Hepatocyte (in vitro differentiated cells): ENCODE results near the gene UTP4. TPM values are rescaled to one million over a fixed set of nuclear protein-coding genes. Genes with fewer than 3 reads are reported as not detected.

ENCODE experiments used
- DNase-seq: peaks from one replicate; pipeline ENCODE4 v3.0.0-alpha.2; 2016; ENCODE audit warnings: low spot score
- H2AFZ ChIP-seq: fragments of 200-600 bp; sonication (generic); 2 replicates; pipeline ENCODE4 v1.6.0; 2016; ENCODE audit warnings: antibody characterized with exemption, mild to moderate bottlenecking
- H3K27ac ChIP-seq: fragments of 200-600 bp; sonication (generic); 2 replicates; pipeline ENCODE4 v1.5.1; 2016; ENCODE audit warnings: mild to moderate bottlenecking
- H3K27me3 ChIP-seq: fragments of 200-600 bp; sonication (generic); 2 replicates; pipeline ENCODE4 v1.6.1; 2016
- H3K36me3 ChIP-seq: fragments of 200-600 bp; sonication (generic); replicated peaks from 2 replicates; pipeline ENCODE4 v1.5.1; 2016; ENCODE audit warnings: low read depth; ENCODE audit not compliant: insufficient read depth
- H3K4me1 ChIP-seq: fragments of 200-600 bp; sonication (generic); 2 replicates; pipeline ENCODE4 v1.5.1; 2016; ENCODE audit warnings: mild to moderate bottlenecking, moderate library complexity; ENCODE audit not compliant: insufficient read depth
- H3K4me2 ChIP-seq: fragments of 200-600 bp; sonication (generic); 2 replicates; pipeline ENCODE4 v1.6.0; 2016
- H3K4me3 ChIP-seq: fragments of 200-600 bp; sonication (generic); 2 replicates; pipeline ENCODE4 v1.5.1; 2016; ENCODE audit warnings: mild to moderate bottlenecking
- H3K79me2 ChIP-seq: fragments of 200-600 bp; sonication (generic); 2 replicates; pipeline ENCODE4 v1.6.0; 2017; ENCODE audit warnings: mild to moderate bottlenecking
- H3K9me2 ChIP-seq: fragments of 200-600 bp; sonication (generic); replicated peaks from 2 replicates; pipeline ENCODE4 v1.6.0; 2017; ENCODE audit warnings: mild to moderate bottlenecking; ENCODE audit not compliant: insufficient read depth
- H3K9me3 ChIP-seq: fragments of 200-600 bp; sonication (generic); 2 replicates; pipeline ENCODE4 v1.5.1; 2016; ENCODE audit warnings: low read depth, mild to moderate bottlenecking
- H4K20me1 ChIP-seq: fragments of 200-600 bp; sonication (generic); 2 replicates; pipeline ENCODE4 v1.6.0; 2016; ENCODE audit warnings: mild to moderate bottlenecking; ENCODE audit not compliant: insufficient read depth, poor library complexity, severe bottlenecking
- EZH2 ChIP-seq: fragments of 200-600 bp; sonication (generic); IDR thresholded peaks from 2 replicates; pipeline ENCODE4 v1.6.1; 2016; ENCODE audit warnings: antibody characterized with exemption, mild to moderate bottlenecking, borderline replicate concordance
- EZH2phosphoT487 ChIP-seq: fragments of 200-600 bp; sonication (generic); IDR thresholded peaks from one replicate; pipeline ENCODE4 v1.6.1; 2018; ENCODE audit warnings: antibody characterized with exemption, mild to moderate bottlenecking, low read depth, moderate library complexity; ENCODE audit not compliant: unreplicated experiment, severe bottlenecking
- WGBS: methylation state at CpG from one replicate; pipeline ENCODE4 v1.1.6; 2016; ENCODE audit warnings: low lambda C conversion rate; ENCODE audit errors: missing lambda C conversion rate; 5-methylcytosine and 5-hydroxymethylcytosine counted together
- polyA plus RNA-seq: library from polyadenylated mRNA; unstranded; fragments of >200 nt; fragmentation: Nextera tagmentation; extraction: Ambion mirVana; gene quantifications from 2 replicates; pipeline ENCODE4 v1.2.1, GENCODE V29; 2016
- total RNA-seq: library from RNA; depleted of rRNA; stranded (reverse); fragments of >200 nt; gene quantifications from 2 replicates; pipeline ENCODE4 v1.2.3, GENCODE V29; 2014
- TF ChIP-seq, protein P1 (sequence below): fragments of 200-600 bp; sonication (generic); IDR thresholded peaks from 2 replicates; pipeline ENCODE4 v1.5.1; 2016; ENCODE audit warnings: antibody characterized with exemption, mild to moderate bottlenecking; ENCODE audit not compliant: poor library complexity

UTP4 gene
- total and polyA plus RNA-seq, 2 experiments from 2014 or later, result 12.7 to 41.4 TPM

DNA sequence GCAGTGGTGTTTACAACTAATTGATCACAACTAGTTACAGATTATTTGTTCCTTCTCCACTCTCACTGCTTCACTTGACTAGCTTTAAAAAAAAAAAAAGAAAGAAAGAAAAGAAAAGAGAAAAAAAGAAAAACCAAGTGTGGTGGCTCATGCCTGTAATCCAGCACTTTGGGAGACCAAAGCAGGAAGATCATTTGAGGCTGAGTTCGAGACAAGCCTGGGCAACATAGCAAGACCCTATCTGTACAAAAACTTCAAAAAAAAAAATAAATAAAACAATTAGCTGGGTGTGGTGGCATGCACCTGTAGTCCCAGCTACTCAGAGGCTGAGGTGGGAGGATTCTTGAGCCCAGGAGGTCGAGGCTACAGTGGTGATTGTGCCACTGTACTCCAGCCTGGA lies 58.7 kb downstream of the UTP4 start:
- Histone ChIP-seq H3K79me2 (peaks cover 86% of the 10 kb centered on the region), H3K27me3 (no peaks in the 10 kb centered on the region), H3K4me1 (peaks cover 13% of the 10 kb centered on the region), H3K4me3 (no peak overlapping the region), H3K36me3 (no peaks in the 10 kb centered on the region), H3K27ac (no peak overlapping the region), H2AFZ (no peak overlapping the region), H3K9me2 (no peaks in the 10 kb centered on the region), H3K4me2 (no peak overlapping the region), H4K20me1 (peaks cover 12% of the 10 kb centered on the region), H3K9me3 (no peaks in the 10 kb centered on the region)
- no peak for DNase-seq
- TF ChIP-seq, protein P1, sequence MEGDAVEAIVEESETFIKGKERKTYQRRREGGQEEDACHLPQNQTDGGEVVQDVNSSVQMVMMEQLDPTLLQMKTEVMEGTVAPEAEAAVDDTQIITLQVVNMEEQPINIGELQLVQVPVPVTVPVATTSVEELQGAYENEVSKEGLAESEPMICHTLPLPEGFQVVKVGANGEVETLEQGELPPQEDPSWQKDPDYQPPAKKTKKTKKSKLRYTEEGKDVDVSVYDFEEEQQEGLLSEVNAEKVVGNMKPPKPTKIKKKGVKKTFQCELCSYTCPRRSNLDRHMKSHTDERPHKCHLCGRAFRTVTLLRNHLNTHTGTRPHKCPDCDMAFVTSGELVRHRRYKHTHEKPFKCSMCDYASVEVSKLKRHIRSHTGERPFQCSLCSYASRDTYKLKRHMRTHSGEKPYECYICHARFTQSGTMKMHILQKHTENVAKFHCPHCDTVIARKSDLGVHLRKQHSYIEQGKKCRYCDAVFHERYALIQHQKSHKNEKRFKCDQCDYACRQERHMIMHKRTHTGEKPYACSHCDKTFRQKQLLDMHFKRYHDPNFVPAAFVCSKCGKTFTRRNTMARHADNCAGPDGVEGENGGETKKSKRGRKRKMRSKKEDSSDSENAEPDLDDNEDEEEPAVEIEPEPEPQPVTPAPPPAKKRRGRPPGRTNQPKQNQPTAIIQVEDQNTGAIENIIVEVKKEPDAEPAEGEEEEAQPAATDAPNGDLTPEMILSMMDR, result no peak
- TF ChIP-seq EZH2phosphoT487 (no peak), EZH2 (no peak)
- WGBS, result 92% methylated on average over 2 of the region's 2 CpGs

DNA sequence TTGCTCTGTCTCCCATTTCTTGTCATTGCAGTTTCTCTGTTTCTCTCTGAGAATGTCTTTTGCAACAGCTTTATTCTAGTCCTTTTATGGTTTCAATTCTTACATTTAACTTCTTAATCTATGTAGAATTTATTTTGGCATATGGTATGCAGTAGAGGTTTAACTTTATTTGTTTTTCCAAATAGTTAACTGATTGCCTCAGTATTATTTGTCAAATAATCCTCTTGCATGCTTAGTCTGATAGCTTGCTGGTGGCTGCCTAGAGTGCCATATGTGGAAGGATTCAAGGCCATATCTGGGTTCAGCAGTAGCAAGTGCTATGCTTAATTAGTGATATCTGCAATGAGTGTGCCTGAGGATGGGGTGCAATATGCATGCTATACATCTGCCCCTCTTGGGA lies 61.4 kb downstream of the UTP4 start:
- peaks cover 98% of the 10 kb centered on the region for H3K79me2 ChIP-seq
- no peak overlapping the region for H3K27ac ChIP-seq
- no peak overlapping the region for H3K4me2 ChIP-seq

DNA sequence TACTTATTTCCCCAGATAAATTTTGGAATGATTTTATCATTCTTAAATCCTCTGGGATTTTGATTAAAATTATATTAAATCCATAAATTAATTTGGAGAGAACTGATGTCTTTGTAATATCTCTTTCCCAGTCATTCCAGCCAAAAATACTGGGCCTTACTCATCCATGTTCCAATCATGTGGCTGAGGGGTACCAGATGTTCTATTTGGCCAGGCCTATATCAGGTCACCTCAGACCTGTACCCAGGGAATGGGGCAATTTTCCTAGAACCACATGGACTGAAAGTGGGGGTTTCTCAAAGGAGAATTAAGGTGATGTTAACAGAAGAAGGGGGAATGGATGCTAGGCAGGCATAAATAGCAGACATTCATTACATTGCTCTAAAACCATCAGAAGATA lies 62.0 kb downstream of the UTP4 start:
- H3K4me1 ChIP-seq, result peaks cover 2% of the 10 kb centered on the region
- peaks cover 7% of the 10 kb centered on the region for H4K20me1 ChIP-seq
- no peaks in the 10 kb centered on the region for H3K36me3 ChIP-seq
- H2AFZ ChIP-seq, result no peak overlapping the region
- no peaks in the 10 kb centered on the region for H3K9me2 ChIP-seq
- no peak overlapping the region for H3K4me2 ChIP-seq
- TF ChIP-seq, protein P1, result no peak
- no peak for TF ChIP-seq EZH2
- TF ChIP-seq EZH2phosphoT487, result no peak
- no peaks in the 10 kb centered on the region for H3K27me3 ChIP-seq
- no peak for DNase-seq
- H3K4me3 ChIP-seq, result no peak overlapping the region
- peaks cover 97% of the 10 kb centered on the region for H3K79me2 ChIP-seq
- H3K9me3 ChIP-seq, result no peaks in the 10 kb centered on the region
- no peak overlapping the region for H3K27ac ChIP-seq

More for the DNA sequence above, 61.4 kb downstream of the UTP4 start:
- Histone ChIP-seq H3K9me2 (no peaks in the 10 kb centered on the region), H2AFZ (no peak overlapping the region), H3K4me3 (no peak overlapping the region), H3K36me3 (no peaks in the 10 kb centered on the region), H3K27me3 (no peaks in the 10 kb centered on the region), H4K20me1 (peaks cover 12% of the 10 kb centered on the region), H3K9me3 (no peaks in the 10 kb centered on the region), H3K4me1 (peaks cover 8% of the 10 kb centered on the region)
- TF ChIP-seq EZH2phosphoT487 (no peak), EZH2 (no peak)
- TF ChIP-seq, protein P1, result no peak
- no peak for DNase-seq
